Bronchial epithelial cell (primary cell): ENCODE measurements around the gene SALL2. TPM values are rescaled to one million over a fixed set of nuclear protein-coding genes. Genes with fewer than 3 reads are reported as not detected.

ENCODE experiments used
- DNase-seq: peaks from one replicate; pipeline ENCODE4 v3.0.0-alpha.2; 2010; ENCODE audit warnings: low read depth
- FAIRE-seq: peaks from 2 replicates; lab custom pipeline; 2011; peaks lifted over from hg19 to GRCh38; lab: Jason Lieb, UNC
- H3K27me3 ChIP-seq: 2 replicates; pipeline ENCODE4 v1.5.1; 2011; ENCODE audit warnings: low read length; ENCODE audit not compliant: control insufficient read depth, insufficient read depth
- H3K36me3 ChIP-seq: 2 replicates; pipeline ENCODE4 v1.5.1; 2011; ENCODE audit warnings: low read length; ENCODE audit not compliant: control insufficient read depth, insufficient read depth
- H3K4me3 ChIP-seq: 2 replicates; pipeline ENCODE4 v1.5.1; 2011; ENCODE audit warnings: mild to moderate bottlenecking, low read depth, low read length, control low read depth
- CTCF ChIP-seq: IDR thresholded peaks from 2 replicates; pipeline ENCODE4 v1.5.1; 2011; ENCODE audit warnings: mild to moderate bottlenecking, moderate library complexity, low read length, control low read depth, inconsistent platforms; ENCODE audit not compliant: insufficient read depth, severe bottlenecking
- total RNA-seq: library from RNA; depleted of rRNA; stranded (reverse); fragments of >200 nt; gene quantifications from 2 replicates; pipeline ENCODE4 v1.2.1, GENCODE V29; 2014

Gene SALL2
- total RNA-seq, 1 donor from 2014 or later: under 0.01 TPM

- no peak for TF ChIP-seq CTCF
- peak; percentile 85 for FAIRE-seq
These were observed 31.0 kb downstream of the SALL2 start for GRCh38 chr14:21494902-21495762.

GRCh38 chr14:21486640-21487087 is 39.5 kb downstream of the SALL2 start:
- no peak for FAIRE-seq
- Histone ChIP-seq H3K36me3 (peaks cover 9% of the 10 kb centered on the region), H3K27me3 (no peaks in the 10 kb centered on the region)

More at GRCh38 chr14:21494902-21495762, 31.0 kb downstream of the SALL2 start:
- H3K36me3 ChIP-seq: peaks cover 12% of the 10 kb centered on the region
- no peak overlapping the region for H3K4me3 ChIP-seq
- H3K27me3 ChIP-seq: no peaks in the 10 kb centered on the region
- DNase-seq: no peak

GRCh38 chr14:21476925-21477681 is 49.0 kb downstream of the SALL2 start, which contains the start of the genes RAB2B and TOX4:
TSS of gene RAB2B (minus strand) at chr14:21476959. CDS start at chr14:21476872, 87 bp downstream.
TSS of gene TOX4 (plus strand) at chr14:21477195. CDS start at chr14:21477279, 84 bp downstream.
- Histone ChIP-seq H3K36me3 (no peaks in the 10 kb centered on the region), H3K27me3 (no peaks in the 10 kb centered on the region), H3K4me3 (peak within 1 kb of the TSS; percentile 99)
- FAIRE-seq (no peak), DNase-seq (peak; percentile 97)
- TF ChIP-seq CTCF: peak; percentile 98

More at GRCh38 chr14:21486640-21487087, 39.5 kb downstream of the SALL2 start:
- no peak for DNase-seq
- TF ChIP-seq CTCF: no peak
- no peak overlapping the region for H3K4me3 ChIP-seq

- FAIRE-seq: no peak
These were observed 49.6 kb downstream of the SALL2 start for GRCh38 chr14:21476523-21476924.

More at GRCh38 chr14:21476523-21476924, 49.6 kb downstream of the SALL2 start:
- H3K36me3 ChIP-seq: no peaks in the 10 kb centered on the region
- H3K27me3 ChIP-seq: no peaks in the 10 kb centered on the region
- H3K4me3 ChIP-seq: peak overlapping the region; percentile 99
- TF ChIP-seq CTCF: no peak
- DNase-seq: peak; percentile 69
